Omental fat pad (tissue), 4 donors: ENCODE data around the gene TBC1D14. TPM values are rescaled to one million over a fixed set of nuclear protein-coding genes. Genes with fewer than 3 reads are reported as not detected.
A peak's percentile ranks its signal among the peaks of the same experiment; 100 is the strongest.

Experiments used
- ATAC-seq: fragments of 150-250 bp; one replicate; pipeline ENCODE4 v1.9.1; 2016; ENCODE audit warnings: mild to moderate bottlenecking, moderate library complexity; ENCODE audit not compliant: low FRiP score
- DNase-seq: peaks from one replicate; pipeline ENCODE4 v3.0.0-alpha.2; 2019; ENCODE audit warnings: low spot score
- total RNA-seq, 4 donors: library from RNA; depleted of rRNA; stranded (reverse); fragments of >200 nt; gene quantifications; one replicate each; pipeline ENCODE4 v1.1.0, GENCODE V29; 2016
- TF ChIP-seq, protein P1 (sequence below), 3 donors: fragments of 450-650 bp; IDR thresholded peaks; one replicate each; pipeline ENCODE4 v1.5.1; 2016 to 2017; ENCODE audit warnings: antibody characterized with exemption in 3 of 3, mild to moderate bottlenecking in 3 of 3, moderate library complexity in 2 of 3

The TBC1D14 gene
- total RNA-seq, 4 donors from 2014 or later = 38.0 to 58.2 (median 56.8) TPM

DNA sequence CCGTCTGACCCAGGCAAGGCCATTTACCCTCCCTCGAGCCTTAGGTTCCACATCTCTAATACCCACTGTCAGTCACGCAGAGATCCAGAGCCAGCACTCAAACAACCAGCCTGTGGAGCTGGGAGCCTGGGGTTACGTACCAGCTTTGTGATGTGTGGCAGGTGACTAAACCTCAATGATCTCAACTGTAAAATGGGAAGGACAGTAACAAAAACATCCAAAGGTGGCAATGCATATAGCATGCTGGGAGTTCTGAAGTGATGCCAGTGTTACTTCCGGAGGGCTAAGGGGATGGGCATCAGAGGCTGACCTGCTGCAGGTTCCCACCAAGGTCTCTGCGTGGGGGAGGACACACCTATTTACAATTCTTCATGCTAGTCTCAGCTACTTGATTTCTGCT is 152.2 kb downstream of the TBC1D14 start:
- TF ChIP-seq, protein P1, sequence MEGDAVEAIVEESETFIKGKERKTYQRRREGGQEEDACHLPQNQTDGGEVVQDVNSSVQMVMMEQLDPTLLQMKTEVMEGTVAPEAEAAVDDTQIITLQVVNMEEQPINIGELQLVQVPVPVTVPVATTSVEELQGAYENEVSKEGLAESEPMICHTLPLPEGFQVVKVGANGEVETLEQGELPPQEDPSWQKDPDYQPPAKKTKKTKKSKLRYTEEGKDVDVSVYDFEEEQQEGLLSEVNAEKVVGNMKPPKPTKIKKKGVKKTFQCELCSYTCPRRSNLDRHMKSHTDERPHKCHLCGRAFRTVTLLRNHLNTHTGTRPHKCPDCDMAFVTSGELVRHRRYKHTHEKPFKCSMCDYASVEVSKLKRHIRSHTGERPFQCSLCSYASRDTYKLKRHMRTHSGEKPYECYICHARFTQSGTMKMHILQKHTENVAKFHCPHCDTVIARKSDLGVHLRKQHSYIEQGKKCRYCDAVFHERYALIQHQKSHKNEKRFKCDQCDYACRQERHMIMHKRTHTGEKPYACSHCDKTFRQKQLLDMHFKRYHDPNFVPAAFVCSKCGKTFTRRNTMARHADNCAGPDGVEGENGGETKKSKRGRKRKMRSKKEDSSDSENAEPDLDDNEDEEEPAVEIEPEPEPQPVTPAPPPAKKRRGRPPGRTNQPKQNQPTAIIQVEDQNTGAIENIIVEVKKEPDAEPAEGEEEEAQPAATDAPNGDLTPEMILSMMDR (IDR thresholded peaks at IDR 0.05) = no peak
- DNase-seq (no peak), ATAC-seq (no peak)

DNA sequence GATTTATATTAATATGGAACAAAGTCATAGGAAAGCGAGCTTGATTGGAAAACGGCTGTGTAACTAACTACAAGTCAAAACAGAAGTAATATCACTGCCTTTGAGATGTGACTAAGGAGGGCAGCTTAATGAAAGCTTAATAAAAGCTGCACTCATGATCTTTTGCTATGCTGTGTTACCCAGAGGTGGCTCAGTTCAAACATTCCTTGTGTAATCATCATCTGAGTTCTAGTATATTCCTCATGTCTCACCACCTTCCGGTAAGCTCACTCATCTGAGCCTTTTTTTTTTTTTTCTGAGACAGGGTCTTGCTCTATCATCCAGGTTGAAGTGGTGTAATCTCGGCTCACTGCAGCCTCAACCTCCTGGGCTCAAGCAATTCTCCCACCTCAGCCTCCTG is 153.2 kb downstream of the TBC1D14 start:
- TF ChIP-seq, protein P1 (IDR thresholded peaks at IDR 0.05) = no peak
- no peak for ATAC-seq
- no peak for DNase-seq

DNA sequence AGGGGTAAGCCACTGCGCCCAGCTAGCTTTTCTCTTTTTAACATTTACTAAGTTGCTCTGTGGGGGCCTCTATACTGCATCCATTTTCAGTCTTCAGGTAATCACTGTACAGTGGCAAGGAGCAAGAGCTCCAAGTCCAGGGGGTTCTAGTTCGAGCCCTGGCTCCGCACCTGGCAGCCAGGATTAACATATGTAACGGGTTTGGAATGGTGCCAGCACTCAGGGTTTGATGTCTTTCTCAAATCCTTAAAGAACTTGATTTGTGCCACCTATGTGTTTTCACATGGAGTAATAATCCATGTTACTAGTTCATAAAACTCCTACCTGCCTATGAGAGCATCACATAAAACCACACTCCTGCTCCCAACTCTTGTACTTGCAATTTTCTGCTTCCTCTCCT is 153.7 kb downstream of the TBC1D14 start:
- ATAC-seq = no peak
- no peak for DNase-seq
- TF ChIP-seq, protein P1 (IDR thresholded peaks at IDR 0.05) = no peak

DNA sequence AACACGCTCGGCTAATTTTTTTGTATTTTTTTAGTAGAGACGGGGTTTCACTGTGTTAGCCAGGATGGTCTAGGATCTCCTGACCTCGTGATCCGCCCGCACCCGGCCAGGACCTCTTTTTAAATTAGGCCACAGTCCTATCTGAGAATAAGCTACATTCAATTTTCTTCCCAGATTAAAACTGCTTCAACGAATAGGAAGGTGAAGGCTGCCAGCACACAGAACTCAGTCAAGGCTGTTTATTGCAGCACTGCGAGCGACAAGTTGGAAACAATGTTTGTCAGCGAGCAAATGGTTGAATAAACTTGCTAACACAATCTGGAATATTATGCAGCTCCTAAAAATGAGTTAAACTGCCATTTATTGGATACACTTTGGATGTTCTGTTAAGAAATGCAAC is 156.4 kb downstream of the TBC1D14 start:
- DNase-seq = no peak
- TF ChIP-seq, protein P1 (IDR thresholded peaks at IDR 0.05) = no peak
- ATAC-seq = no peak

DNA sequence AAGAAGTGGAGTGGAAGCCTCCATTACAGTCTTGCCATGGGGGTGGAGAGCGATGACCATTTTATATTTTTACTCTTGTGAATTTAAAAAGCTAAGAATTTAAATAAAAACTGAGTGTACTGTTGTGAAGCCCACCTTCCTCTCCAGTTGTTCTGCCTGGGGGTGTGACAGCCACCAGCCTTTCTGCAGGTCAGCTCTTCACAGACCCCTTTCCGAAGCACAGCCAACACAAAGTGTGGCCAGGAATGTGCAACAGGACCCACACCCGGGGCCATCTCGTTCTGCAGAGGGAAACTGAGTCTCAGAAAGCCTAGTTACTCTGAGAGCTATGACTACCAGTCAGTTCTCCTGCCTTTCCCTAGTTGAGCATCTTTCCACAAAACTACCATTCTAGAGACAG is 156.9 kb downstream of the TBC1D14 start:
- no peak for DNase-seq
- TF ChIP-seq, protein P1 (IDR thresholded peaks at IDR 0.05) = no peak
- ATAC-seq = no peak

DNA sequence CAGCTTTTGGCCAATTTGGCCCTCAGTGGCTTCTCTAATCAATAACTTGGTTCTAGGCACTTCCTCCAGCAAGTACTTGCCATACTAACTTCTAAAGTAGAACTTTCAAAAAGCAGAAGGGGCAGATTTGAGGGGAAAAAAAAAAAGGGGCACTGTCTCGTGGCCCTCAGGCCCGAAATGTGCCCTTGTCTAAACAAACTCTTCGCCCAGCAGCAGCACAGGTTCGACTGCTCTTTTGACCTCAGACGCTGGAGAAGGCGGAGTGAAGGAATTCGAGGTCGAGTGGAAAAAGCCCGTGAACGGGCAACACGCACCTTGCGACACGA is 157.5 kb downstream of the TBC1D14 start:
- ATAC-seq = no peak
- TF ChIP-seq, protein P1 (IDR thresholded peaks at IDR 0.05) = no peak
- DNase-seq = no peak

DNA sequence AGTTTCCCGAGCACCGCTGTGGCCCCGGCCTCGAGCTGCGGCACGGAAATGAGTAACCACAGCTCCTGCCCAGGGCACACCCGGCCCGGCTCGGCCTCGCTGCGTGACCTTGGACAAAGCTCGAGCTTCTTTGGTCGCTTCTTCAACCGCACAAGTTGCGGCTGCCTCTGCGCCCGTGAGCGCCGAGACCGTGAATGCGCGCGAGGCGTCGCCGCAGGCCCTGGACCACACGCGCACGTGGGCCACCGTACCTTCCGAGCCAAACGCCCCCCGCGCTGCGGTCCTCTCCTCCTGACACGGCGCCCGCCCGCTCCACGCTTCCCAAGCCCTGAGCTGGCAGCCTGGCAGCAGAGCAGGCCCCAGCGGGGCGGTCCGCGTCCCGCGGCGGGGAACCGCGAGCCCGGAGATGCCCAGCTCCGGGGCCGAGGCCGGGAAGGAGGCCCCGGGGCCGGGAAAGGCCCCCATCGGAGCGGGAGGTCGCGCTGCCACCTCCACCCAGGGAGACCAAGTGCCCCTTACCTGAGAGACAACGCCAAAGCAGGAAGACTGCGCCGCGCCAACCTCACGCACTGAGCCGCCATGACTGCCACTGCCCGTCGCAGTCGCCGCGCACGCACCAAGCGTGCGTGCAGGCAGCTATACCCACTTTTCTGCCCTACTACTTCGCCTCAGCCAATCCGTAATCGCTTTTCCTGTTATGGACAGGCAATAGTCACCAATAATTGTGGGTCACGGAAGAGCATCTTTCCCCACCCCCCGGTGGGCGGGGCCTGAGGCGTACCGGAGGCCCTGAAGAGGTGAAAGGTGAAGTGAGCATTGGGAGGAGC is 158.0 kb downstream of the TBC1D14 start, which contains the start of gene GRPEL1:
GRPEL1 (minus strand) TSS at position 613 of the 827 bp plus-strand sequence; CDS start at position 581, 32 bp downstream.
- ATAC-seq (peak; percentile 97), DNase-seq (peak; percentile 99)
- TF ChIP-seq, protein P1 (IDR thresholded peaks at IDR 0.05) = no peak
